Liver (tissue), 9 donors: Measurements from ENCODE around the gene INPP4B. TPM values are rescaled to one million over a fixed set of nuclear protein-coding genes. Genes with fewer than 3 reads are reported as not detected.

Experiments used
- DNase-seq: peaks from one replicate; pipeline ENCODE4 v3.0.0-alpha.2; 2017; ENCODE audit warnings: low spot score
- H3K27ac ChIP-seq, 2 donors: one replicate each; pipeline ENCODE4 v1.7.0; 2013; ENCODE audit warnings: inconsistent platforms in 2 of 2, low read length in 2 of 2, control low read depth in 1 of 2, low read depth in 1 of 2, mild to moderate bottlenecking in 1 of 2
- H3K27me3 ChIP-seq, 4 donors: one replicate each; pipeline versions ENCODE4 v1.6.1 to v1.7.0; 2013; ENCODE audit warnings: low read length in 3 of 4, inconsistent platforms in 1 of 4, mild to moderate bottlenecking in 1 of 4, moderate library complexity in 1 of 4; ENCODE audit not compliant: control insufficient read depth in 4 of 4, insufficient read depth in 4 of 4
- H3K36me3 ChIP-seq, 4 donors: one replicate each; pipeline versions ENCODE4 v1.6.1 to v1.7.0; 2013; ENCODE audit warnings: low read length in 3 of 4, mild to moderate bottlenecking in 3 of 4, low read depth in 1 of 4, moderate library complexity in 1 of 4; ENCODE audit not compliant: control insufficient read depth in 4 of 4, insufficient read depth in 3 of 4
- H3K4me1 ChIP-seq, 4 donors: one replicate each; pipeline versions ENCODE4 v1.6.1 to v1.7.0; 2013; ENCODE audit warnings: low read length in 3 of 4, mild to moderate bottlenecking in 3 of 4, moderate library complexity in 1 of 4; ENCODE audit not compliant: control insufficient read depth in 4 of 4, insufficient read depth in 4 of 4
- H3K4me3 ChIP-seq, 3 donors: one replicate each; pipeline versions ENCODE4 v1.6.1 to v1.7.0; 2013; ENCODE audit warnings: low read length in 3 of 3, control low read depth in 1 of 3, low read depth in 1 of 3, mild to moderate bottlenecking in 1 of 3
- H3K9ac ChIP-seq, 2 donors: one replicate each; pipeline ENCODE4 v1.7.0; 2013; ENCODE audit warnings: low read length in 2 of 2, mild to moderate bottlenecking in 2 of 2, moderate library complexity in 2 of 2, control low read depth in 1 of 2, low read depth in 1 of 2
- H3K9me3 ChIP-seq, 4 donors: one replicate each; pipeline versions ENCODE4 v1.6.1 to v1.7.0; 2013; ENCODE audit warnings: low read length in 3 of 4; ENCODE audit not compliant: control insufficient read depth in 4 of 4
- FOXA1 ChIP-seq: IDR thresholded peaks from 2 replicates; pipeline ENCODE4 v1.6.1; 2016; ENCODE audit warnings: antibody characterized with exemption
- FOXA2 ChIP-seq: IDR thresholded peaks from 2 replicates; pipeline ENCODE4 v1.6.1; 2016; ENCODE audit warnings: antibody characterized with exemption
- GABPA ChIP-seq, 2 donors: IDR thresholded peaks in 1 of 2; conservative IDR thresholded peaks in 1 of 2; 2 replicates each; pipeline ENCODE4 v1.6.1; 2016; ENCODE audit warnings: antibody characterized with exemption in 2 of 2, mild to moderate bottlenecking in 1 of 2, moderate library complexity in 1 of 2
- HNF4A ChIP-seq, 2 donors: conservative IDR thresholded peaks; 2 replicates each; pipeline ENCODE4 v1.6.1; 2016; ENCODE audit warnings: antibody characterized with exemption in 2 of 2, mild to moderate bottlenecking in 2 of 2
- JUND ChIP-seq, 2 donors: IDR thresholded peaks; 2 replicates each; pipeline ENCODE4 v1.6.1; 2016; ENCODE audit warnings: antibody characterized with exemption in 2 of 2
- NR2F2 ChIP-seq: IDR thresholded peaks from 2 replicates; pipeline ENCODE4 v1.6.1; 2016; ENCODE audit warnings: antibody characterized with exemption
- RAD21 ChIP-seq, 2 donors: IDR thresholded peaks; 2 replicates each; pipeline ENCODE4 v1.6.1; 2016; ENCODE audit warnings: antibody characterized with exemption in 2 of 2, mild to moderate bottlenecking in 2 of 2
- SP1 ChIP-seq: IDR thresholded peaks from 2 replicates; pipeline ENCODE4 v1.6.1; 2018; ENCODE audit warnings: antibody characterized with exemption, mild to moderate bottlenecking
- YY1 ChIP-seq: IDR thresholded peaks from 2 replicates; pipeline ENCODE4 v1.6.1; 2016; ENCODE audit warnings: antibody characterized with exemption, mild to moderate bottlenecking
- WGBS: extraction: QIAGEN DNeasy Blood & Tissue Kit; methylation state at CpG from one replicate; pipeline ENCODE4 v1.1.7; 2013; 5-methylcytosine and 5-hydroxymethylcytosine counted together
- polyA plus RNA-seq, 2 donors: library from polyadenylated mRNA; stranded (reverse) in 1 of 2; unstranded in 1 of 2; fragments of 200-250 nt in 1 of 2; fragments of >200 nt in 1 of 2; fragmentation: Nextera tagmentation in 1 of 2; extraction: Ambion mirVana in 1 of 2; gene quantifications; one replicate each; pipeline versions ENCODE4 v1.2.1 to v1.2.3, GENCODE V29; 2013 to 2015
- total RNA-seq, 2 donors: library from RNA; depleted of rRNA; stranded (reverse); fragments of >200 nt; gene quantifications; one replicate each; pipeline ENCODE4 v1.2.3, GENCODE V29; 2014
- TF ChIP-seq, protein P1 (sequence below): IDR thresholded peaks from 2 replicates; pipeline ENCODE4 v1.6.1; 2016; ENCODE audit warnings: antibody characterized with exemption
- TF ChIP-seq, protein P2 (sequence below): fragments of 150-350 bp; IDR thresholded peaks from 2 replicates; pipeline ENCODE4 v1.5.1; 2017; ENCODE audit warnings: improper control_type of control experiment, low read depth, low read length; ENCODE audit not compliant: missing input control
- TF ChIP-seq, protein P3 (sequence below): IDR thresholded peaks from 2 replicates; pipeline ENCODE4 v1.6.1; 2016; ENCODE audit warnings: antibody characterized with exemption
- TF ChIP-seq, protein P4 (sequence below): IDR thresholded peaks from 2 replicates; pipeline ENCODE4 v1.6.1; 2016; ENCODE audit warnings: antibody characterized with exemption
- donor health status: healthy.
- donor health status: healthy.
- donor health status: healthy.
- donor health status: healthy.
- donor health status: healthy.

INPP4B gene
- total and polyA plus RNA-seq, 4 donors = 0.43 to 2.8 (median 1.6) TPM

DNA sequence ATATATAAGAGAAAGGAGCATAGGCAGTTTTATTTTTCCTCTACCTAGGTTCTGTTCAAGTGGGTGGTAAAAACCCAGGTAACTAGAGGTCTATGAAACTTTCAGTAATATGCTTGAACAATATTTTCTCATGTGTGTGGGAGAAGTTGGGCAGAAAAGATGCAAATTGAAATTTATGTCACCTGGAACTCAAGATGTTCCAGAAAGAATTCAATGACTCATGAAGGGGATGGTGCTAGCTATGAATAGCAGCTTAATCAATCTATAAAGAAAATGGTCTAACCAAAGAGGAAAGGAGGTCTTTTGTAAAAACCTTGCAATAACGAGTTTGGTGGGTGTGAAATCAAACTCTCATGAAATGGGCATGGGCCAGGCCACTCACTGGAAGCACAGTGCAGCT is 263.8 kb downstream of the INPP4B start:
- Histone ChIP-seq H3K9ac (no peak overlapping the region), H3K27ac (no peak overlapping the region), H3K4me1 (no peaks in the 10 kb centered on the region), H3K4me3 (no peak overlapping the region), H3K36me3 (no peaks in the 10 kb centered on the region), H3K27me3 (no peaks in the 10 kb centered on the region), H3K9me3 (no peaks in the 10 kb centered on the region)
- no peak for TF ChIP-seq YY1
- WGBS = 75% methylated on average over 1 of the region's 1 CpG
- no peak for DNase-seq

DNA sequence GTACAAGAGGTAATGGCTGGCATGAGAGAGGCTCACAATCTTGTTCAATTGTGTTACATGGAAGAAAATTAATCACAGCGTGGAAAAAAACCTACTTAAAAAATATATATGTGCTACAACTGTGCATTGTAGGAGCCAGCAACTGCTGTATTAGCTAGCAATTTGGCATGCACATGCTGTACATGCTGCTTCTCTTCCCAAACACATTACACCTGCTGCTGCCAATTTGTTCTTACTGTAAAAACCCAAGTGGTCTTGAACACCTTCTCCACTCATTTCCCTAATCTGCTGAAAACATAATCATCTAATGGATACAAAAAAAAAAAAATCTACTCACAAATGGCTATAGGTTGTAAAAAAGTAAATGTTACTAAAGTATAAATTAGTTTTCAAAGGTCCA is 264.2 kb downstream of the INPP4B start:
- Histone ChIP-seq H3K27me3 (no peaks in the 10 kb centered on the region), H3K4me3 (no peak overlapping the region), H3K27ac (no peak overlapping the region), H3K9me3 (no peaks in the 10 kb centered on the region), H3K9ac (no peak overlapping the region), H3K36me3 (no peaks in the 10 kb centered on the region), H3K4me1 (no peaks in the 10 kb centered on the region)
- DNase-seq = no peak
- TF ChIP-seq GABPA (IDR thresholded peaks at IDR 0.05 in 1 of 2, conservative IDR thresholded peaks at IDR 0.05 in 1 of 2) (no peak), RAD21 (IDR thresholded peaks at IDR 0.05) (no peak), JUND (IDR thresholded peaks at IDR 0.05) (no peak), NR2F2 (no peak), YY1 (no peak), SP1 (no peak), HNF4A (conservative IDR thresholded peaks at IDR 0.05) (no peak), FOXA2 (no peak), FOXA1 (no peak)
- TF ChIP-seq, protein P1, sequence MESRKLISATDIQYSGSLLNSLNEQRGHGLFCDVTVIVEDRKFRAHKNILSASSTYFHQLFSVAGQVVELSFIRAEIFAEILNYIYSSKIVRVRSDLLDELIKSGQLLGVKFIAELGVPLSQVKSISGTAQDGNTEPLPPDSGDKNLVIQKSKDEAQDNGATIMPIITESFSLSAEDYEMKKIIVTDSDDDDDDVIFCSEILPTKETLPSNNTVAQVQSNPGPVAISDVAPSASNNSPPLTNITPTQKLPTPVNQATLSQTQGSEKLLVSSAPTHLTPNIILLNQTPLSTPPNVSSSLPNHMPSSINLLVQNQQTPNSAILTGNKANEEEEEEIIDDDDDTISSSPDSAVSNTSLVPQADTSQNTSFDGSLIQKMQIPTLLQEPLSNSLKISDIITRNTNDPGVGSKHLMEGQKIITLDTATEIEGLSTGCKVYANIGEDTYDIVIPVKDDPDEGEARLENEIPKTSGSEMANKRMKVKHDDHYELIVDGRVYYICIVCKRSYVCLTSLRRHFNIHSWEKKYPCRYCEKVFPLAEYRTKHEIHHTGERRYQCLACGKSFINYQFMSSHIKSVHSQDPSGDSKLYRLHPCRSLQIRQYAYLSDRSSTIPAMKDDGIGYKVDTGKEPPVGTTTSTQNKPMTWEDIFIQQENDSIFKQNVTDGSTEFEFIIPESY = no peak
- TF ChIP-seq, protein P2, sequence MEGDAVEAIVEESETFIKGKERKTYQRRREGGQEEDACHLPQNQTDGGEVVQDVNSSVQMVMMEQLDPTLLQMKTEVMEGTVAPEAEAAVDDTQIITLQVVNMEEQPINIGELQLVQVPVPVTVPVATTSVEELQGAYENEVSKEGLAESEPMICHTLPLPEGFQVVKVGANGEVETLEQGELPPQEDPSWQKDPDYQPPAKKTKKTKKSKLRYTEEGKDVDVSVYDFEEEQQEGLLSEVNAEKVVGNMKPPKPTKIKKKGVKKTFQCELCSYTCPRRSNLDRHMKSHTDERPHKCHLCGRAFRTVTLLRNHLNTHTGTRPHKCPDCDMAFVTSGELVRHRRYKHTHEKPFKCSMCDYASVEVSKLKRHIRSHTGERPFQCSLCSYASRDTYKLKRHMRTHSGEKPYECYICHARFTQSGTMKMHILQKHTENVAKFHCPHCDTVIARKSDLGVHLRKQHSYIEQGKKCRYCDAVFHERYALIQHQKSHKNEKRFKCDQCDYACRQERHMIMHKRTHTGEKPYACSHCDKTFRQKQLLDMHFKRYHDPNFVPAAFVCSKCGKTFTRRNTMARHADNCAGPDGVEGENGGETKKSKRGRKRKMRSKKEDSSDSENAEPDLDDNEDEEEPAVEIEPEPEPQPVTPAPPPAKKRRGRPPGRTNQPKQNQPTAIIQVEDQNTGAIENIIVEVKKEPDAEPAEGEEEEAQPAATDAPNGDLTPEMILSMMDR = no peak
- TF ChIP-seq, protein P3, sequence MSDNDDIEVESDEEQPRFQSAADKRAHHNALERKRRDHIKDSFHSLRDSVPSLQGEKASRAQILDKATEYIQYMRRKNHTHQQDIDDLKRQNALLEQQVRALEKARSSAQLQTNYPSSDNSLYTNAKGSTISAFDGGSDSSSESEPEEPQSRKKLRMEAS = no peak
- TF ChIP-seq, protein P4, sequence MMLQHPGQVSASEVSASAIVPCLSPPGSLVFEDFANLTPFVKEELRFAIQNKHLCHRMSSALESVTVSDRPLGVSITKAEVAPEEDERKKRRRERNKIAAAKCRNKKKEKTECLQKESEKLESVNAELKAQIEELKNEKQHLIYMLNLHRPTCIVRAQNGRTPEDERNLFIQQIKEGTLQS = no peak
- WGBS = 97% methylated on average over 1 of the region's 1 CpG

DNA sequence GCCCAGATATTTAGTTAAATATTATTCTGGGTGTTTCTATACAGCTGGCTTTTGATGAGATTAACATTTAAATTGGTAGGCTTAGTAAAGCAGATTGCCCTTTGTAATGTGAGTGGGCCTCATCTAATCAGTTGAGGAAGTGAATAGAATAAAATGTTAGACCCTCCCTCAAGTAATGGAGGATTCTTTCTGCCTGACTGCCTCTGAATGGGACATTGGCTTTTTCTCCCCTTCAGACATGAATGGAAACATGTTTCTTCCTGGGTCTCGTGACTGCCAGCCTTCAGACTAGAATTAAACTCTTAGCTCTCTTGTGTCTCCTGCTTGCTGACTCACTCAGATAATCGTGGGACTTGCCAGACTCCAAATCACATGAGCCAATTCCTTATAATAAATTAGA is 266.7 kb downstream of the INPP4B start:
- TF ChIP-seq NR2F2 = no peak
- no peak for DNase-seq
- Histone ChIP-seq H3K27ac (no peak overlapping the region), H3K4me3 (no peak overlapping the region), H3K9me3 (no peaks in the 10 kb centered on the region), H3K27me3 (no peaks in the 10 kb centered on the region), H3K4me1 (no peaks in the 10 kb centered on the region), H3K36me3 (no peaks in the 10 kb centered on the region), H3K9ac (no peak overlapping the region)
- 85% methylated on average over 2 of the region's 2 CpGs for whole genome bisulfite sequencing
